ENCODE measurements around the gene SVIL. TPM values are rescaled to one million over a fixed set of nuclear protein-coding genes. Genes with fewer than 3 reads are reported as not detected.

Gene SVIL
- total RNA-seq, 1 experiment from 2014 or later: 15.3 TPM

GRCh38 chr10:29648983-29649268 lies 14.2 kb upstream of the SVIL start:
- no peaks in the 10 kb centered on the region for H3K79me2 ChIP-seq (ENCODE audit: insufficient read depth, low read length)

More at GRCh38 chr10:29648983-29649268, 14.2 kb upstream of the SVIL start:
- Histone ChIP-seq H3K9me3 (ENCODE audit: control insufficient read depth, low read depth, low read length) (no peaks in the 10 kb centered on the region), H2BK12ac (ENCODE audit: insufficient read length, low read depth, low read length) (no peak overlapping the region), H4K91ac (ENCODE audit: insufficient read length, low read depth, low read length) (no peak overlapping the region), H2BK5ac (ENCODE audit: insufficient read length, low read length) (no peak overlapping the region), H4K8ac (replicated peaks; ENCODE audit: insufficient read length, low read depth, low read length) (no peak overlapping the region), H3K4ac (ENCODE audit: low read depth, low read length) (no peak overlapping the region), H3K18ac (ENCODE audit: insufficient read length, low read depth, low read length) (no peak overlapping the region), H2BK15ac (ENCODE audit: low read depth, low read length) (no peak overlapping the region), H3K23me2 (ENCODE audit: insufficient read length, low read depth, low read length, poor library complexity, severe bottlenecking) (no peaks in the 10 kb centered on the region), H3K4me2 (ENCODE audit: insufficient read depth, insufficient read length, low read length) (no peak overlapping the region), H3K79me1 (ENCODE audit: insufficient read depth, low read depth, low read length, poor library complexity, severe bottlenecking) (no peaks in the 10 kb centered on the region), H2BK120ac (ENCODE audit: low read depth, low read length, poor library complexity, severe bottlenecking) (no peak overlapping the region), H3K27me3 (ENCODE audit: insufficient read depth, low read length) (no peaks in the 10 kb centered on the region), H3K27ac (ENCODE audit: insufficient read length, low read depth, low read length) (no peak overlapping the region), H4K20me1 (ENCODE audit: control insufficient read depth, insufficient read depth, insufficient read length) (no peaks in the 10 kb centered on the region), H3K56ac (ENCODE audit: insufficient read length, low read depth, low read length) (no peak overlapping the region), H3K14ac (ENCODE audit: insufficient read depth, low read length) (no peak overlapping the region), H3T11ph (ENCODE audit: low read length) (no peak overlapping the region), H3K9ac (ENCODE audit: extremely low read depth, insufficient read length, low read length) (no peak overlapping the region), H3K23ac (ENCODE audit: insufficient read length, low read depth, low read length) (no peak overlapping the region), H2AK5ac (ENCODE audit: insufficient read length, low read length) (no peak overlapping the region), H4K5ac (ENCODE audit: insufficient read length, low read depth, low read length) (no peak overlapping the region), H3K4me1 (ENCODE audit: insufficient read depth, low read length) (peaks cover 2% of the 10 kb centered on the region; the same call in 1 of the 2 replicates), H2AFZ (ENCODE audit: low read length) (no peak overlapping the region), H2BK20ac (ENCODE audit: low read depth, low read length, poor library complexity, severe bottlenecking) (no peak overlapping the region)
- TF ChIP-seq CTCF (conservative IDR thresholded peaks at IDR 0.05): no peak
- Mint-ChIP-seq H3K4me1 (peaks cover 24 to 33% of the 10 kb centered on the region in 2 experiments), H3K36me3 (ENCODE audit: insufficient read depth in 1 of 3, low read depth in 3 of 3) (peaks cover 0 to 9% (median 0%) of the 10 kb centered on the region in 3 experiments; a peak in 3 of 7 replicates), H3K27ac (no peak overlapping the region), H3K4me3 (no peak overlapping the region), H3K27me3 (ENCODE audit: low read depth) (peaks cover 2% of the 10 kb centered on the region; the same call in 1 of the 2 replicates), H3K9me3 (peaks cover 0 to 2% of the 10 kb centered on the region in 2 experiments; a peak in 3 of 5 replicates)
- WGBS (ENCODE audit: extremely low coverage, insufficient read length, low lambda C conversion rate): no CpG with 5 or more reads among the region's 1 CpG
- DNase-seq: no peak
